Right cardiac atrium (tissue), 5 donors: ENCODE results near the gene CA10. TPM values are rescaled to one million over a fixed set of nuclear protein-coding genes. Genes with fewer than 3 reads are reported as not detected.

ENCODE experiments used
- ATAC-seq, 2 donors: fragments of 200-7000 bp; cut with Tn5 transposase; one replicate each; pipeline versions ENCODE4 v1.8.0 to v1.9.1; 2020; ENCODE audit warnings: moderate library complexity in 2 of 2, mild to moderate bottlenecking in 1 of 2
- DNase-seq, 3 donors: peaks; one replicate each; pipeline ENCODE4 v3.0.0-alpha.2; 2020
- H3K27ac ChIP-seq: one replicate; pipeline ENCODE4 v1.5.1; 2013; ENCODE audit warnings: mild to moderate bottlenecking, low read length, control low read depth, moderate library complexity
- H3K27me3 ChIP-seq: one replicate; pipeline ENCODE4 v1.6.1; 2013; ENCODE audit not compliant: control insufficient read depth, insufficient read depth
- H3K4me1 ChIP-seq: one replicate; pipeline ENCODE4 v1.6.1; 2013; ENCODE audit warnings: low read length; ENCODE audit not compliant: control insufficient read depth, insufficient read depth
- H3K4me3 ChIP-seq: one replicate; pipeline ENCODE4 v1.5.1; 2013; ENCODE audit warnings: low read length, control low read depth
- H3K9me3 ChIP-seq: one replicate; pipeline ENCODE4 v1.6.1; 2013; ENCODE audit warnings: low read length; ENCODE audit not compliant: control insufficient read depth
- WGBS: extraction: QIAGEN DNeasy Blood & Tissue Kit; methylation state at CpG from one replicate; pipeline ENCODE4 v1.1.7; 2013; 5-methylcytosine and 5-hydroxymethylcytosine counted together
- intact Hi-C, 4 donors: fragments of 100-400 bp; cut with DNase I; formaldehyde crosslinking; loops; one replicate each; pipeline versions ENCODE4 v1.11.0 to v1.14.0; 2022 to 2023
- polyA plus RNA-seq: library from polyadenylated mRNA; stranded (reverse); fragments of 200-250 nt; gene quantifications from one replicate; pipeline ENCODE4 v1.2.3, GENCODE V29; 2013
- total RNA-seq, 4 donors: library from RNA; stranded (reverse); fragmentation: NEBNext Ultra II Directional; extraction: Animal tissue kit (Norgen Biotek cat#: 25700); gene quantifications; one replicate each; pipeline ENCODE4 v1.2.1, GENCODE V29; 2021
- donor health status: healthy with polysubstance abuse.
- donor health status: DM: no; HTN: yes; CAD: no.
- donor health status: DM: no; HTN: no; CAD: no.
- donor health status: DM: no; HTN: yes; CAD: no; lungs with severe emphysema.
- donor health status: DM: yes; HTN: yes; CAD: no.

The CA10 gene
- total and polyA plus RNA-seq, 5 donors: 0.05 TPM; not detected in 4

DNA sequence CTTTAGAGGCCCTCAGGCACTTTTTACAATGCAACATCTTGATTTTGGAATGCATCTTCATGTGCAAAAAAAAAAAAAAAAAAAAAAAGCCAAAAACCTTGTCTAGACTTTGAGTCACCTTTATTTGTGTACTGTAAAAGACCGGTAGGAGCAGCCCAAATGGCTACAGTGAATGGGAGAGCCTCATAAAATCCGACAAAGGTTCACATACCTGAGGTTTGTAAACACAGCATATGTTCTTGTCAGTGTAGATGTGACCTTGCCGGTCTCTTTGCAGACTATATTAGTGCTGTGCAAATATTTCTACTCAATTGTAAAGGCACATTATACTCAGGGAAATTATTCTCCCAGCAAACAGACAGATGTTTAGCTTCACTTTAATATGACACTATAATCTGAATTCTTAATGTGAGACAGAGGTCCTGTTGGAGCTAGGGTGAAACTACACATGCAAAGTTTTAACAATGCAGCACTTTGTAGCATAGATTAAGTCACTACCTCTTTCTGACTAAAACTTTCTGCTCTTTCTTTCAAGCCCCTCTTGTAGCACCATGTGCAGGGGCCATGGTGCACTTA lies 211.3 kb downstream of the CA10 start:
- WGBS: 61% methylated on average over 3 of the region's 3 CpGs
- no peak overlapping the region for H3K27ac ChIP-seq
- intact Hi-C loops: no loop called here
- ATAC-seq: no peak
- no peaks in the 10 kb centered on the region for H3K27me3 ChIP-seq
- no peak for DNase-seq
- H3K4me1 ChIP-seq: no peaks in the 10 kb centered on the region
- no peak overlapping the region for H3K4me3 ChIP-seq
- no peaks in the 10 kb centered on the region for H3K9me3 ChIP-seq

DNA sequence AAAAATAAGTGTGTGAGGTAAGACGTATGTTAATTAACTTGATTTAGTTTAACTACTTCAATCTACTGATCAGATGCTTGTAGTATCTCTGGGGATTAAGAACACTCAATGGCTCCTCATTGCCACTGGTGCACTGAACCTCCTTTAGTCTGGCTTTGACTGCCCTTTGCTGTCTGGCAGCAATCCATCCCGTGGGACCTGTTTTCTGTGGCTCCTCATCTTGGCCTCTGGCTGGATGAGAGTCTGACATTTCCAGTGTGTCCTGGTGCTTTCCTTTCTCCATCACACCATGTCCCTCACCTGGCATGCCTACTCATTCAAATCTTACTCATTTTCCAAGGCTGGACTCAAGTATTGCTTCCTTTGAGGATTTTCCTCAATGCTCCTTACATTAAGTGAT lies 212.2 kb downstream of the CA10 start:
- ATAC-seq: no peak
- 75% methylated on average over 2 of the region's 2 CpGs for WGBS
- Histone ChIP-seq H3K4me1 (no peaks in the 10 kb centered on the region), H3K4me3 (no peak overlapping the region), H3K9me3 (no peaks in the 10 kb centered on the region), H3K27me3 (no peaks in the 10 kb centered on the region), H3K27ac (no peak overlapping the region)
- intact Hi-C loops: no loop called here
- DNase-seq: no peak

DNA sequence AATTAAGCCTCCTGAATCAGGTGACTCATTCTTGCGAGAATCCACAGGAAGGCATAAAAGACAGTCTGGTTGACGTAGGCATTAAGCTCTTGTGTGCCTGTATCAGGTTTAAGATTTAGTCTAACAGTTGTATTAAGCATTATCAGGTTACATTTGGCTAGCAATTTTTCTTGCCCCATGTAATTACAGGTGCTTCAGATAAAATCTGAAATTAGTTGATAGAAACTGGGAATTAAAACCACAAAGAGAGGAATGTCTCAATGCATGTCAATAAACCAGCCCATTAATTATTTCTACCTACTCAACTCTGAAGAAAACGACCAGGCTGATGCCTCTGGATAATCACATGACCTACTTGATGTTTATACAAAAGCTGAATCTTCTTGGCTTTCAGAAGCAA lies 217.2 kb downstream of the CA10 start:
- Histone ChIP-seq H3K27ac (no peak overlapping the region), H3K9me3 (no peaks in the 10 kb centered on the region), H3K27me3 (no peaks in the 10 kb centered on the region), H3K4me3 (no peak overlapping the region), H3K4me1 (no peaks in the 10 kb centered on the region)
- ATAC-seq (no peak), DNase-seq (no peak)
- intact Hi-C loops: no loop called here
- WGBS: 59% methylated on average over 3 of the region's 3 CpGs

DNA sequence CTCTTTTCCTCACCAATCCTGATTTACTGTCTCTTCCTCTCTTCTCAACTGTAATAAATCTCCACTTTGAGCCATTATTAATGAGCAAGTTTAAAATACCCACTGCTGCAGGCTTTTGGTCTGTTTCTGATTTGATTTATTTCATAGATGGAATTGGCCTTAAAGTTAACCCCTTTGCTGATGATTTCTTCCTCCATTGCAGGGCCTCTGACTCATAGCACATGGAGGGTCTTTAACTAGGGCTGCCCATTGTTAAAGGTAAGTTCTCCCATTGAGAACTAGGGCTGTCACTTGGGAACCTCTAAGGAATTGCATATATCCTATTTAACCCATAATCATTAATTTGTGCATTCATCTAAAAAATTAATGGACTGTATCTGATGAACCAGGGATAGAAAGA lies 221.2 kb downstream of the CA10 start:
- DNase-seq (no peak), ATAC-seq (no peak)
- Histone ChIP-seq H3K4me1 (no peaks in the 10 kb centered on the region), H3K27ac (no peak overlapping the region), H3K4me3 (no peak overlapping the region), H3K27me3 (no peaks in the 10 kb centered on the region), H3K9me3 (no peaks in the 10 kb centered on the region)
- intact Hi-C loops: no loop called here

DNA sequence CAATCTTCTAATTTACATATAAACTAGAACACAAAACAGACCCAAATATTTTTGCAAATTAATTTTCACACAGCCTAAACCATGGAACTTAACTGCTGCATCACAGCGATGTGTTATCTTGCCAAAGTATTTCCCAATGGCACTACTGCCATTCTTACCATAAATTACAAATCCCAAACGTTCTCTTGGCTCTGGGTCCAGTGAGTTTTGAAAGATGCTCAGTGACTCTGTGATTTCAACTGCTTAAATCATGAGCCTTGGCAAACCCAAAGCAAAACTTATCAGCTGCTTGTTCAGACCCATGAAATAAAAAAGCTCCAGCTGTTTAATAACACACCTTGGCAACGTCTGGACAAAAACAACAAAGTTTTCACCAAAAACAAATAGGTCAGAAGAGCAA lies 223.0 kb downstream of the CA10 start:
- WGBS: 38% methylated on average over 3 of the region's 3 CpGs
- no peak overlapping the region for H3K4me3 ChIP-seq
- DNase-seq: no peak

DNA sequence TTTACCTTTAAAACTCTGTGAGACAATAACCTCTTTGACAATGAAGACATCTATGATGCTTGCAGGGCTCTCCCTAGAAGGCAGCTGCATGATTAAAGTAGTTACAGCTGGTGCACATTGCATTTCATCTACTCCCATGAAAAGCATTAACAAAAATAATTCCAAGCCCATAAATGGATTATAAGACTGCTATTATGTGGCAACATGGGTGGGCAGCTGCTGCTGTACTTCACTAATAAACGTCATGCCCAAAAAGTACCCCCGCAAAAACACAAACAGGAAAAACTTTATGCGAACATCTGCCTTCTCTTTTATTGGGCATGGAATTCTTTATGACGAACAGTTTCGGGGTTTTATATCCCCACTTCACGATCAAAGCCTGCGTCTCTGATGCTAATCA lies 224.9 kb downstream of the CA10 start:
- H3K9me3 ChIP-seq: no peaks in the 10 kb centered on the region
- intact Hi-C loops: no loop called here
- H3K27me3 ChIP-seq: no peaks in the 10 kb centered on the region
- no peak for DNase-seq
- WGBS: 90% methylated on average over 7 of the region's 7 CpGs
- H3K4me1 ChIP-seq: no peaks in the 10 kb centered on the region
- no peak overlapping the region for H3K27ac ChIP-seq
- ATAC-seq: no peak
- no peak overlapping the region for H3K4me3 ChIP-seq

More for the DNA sequence above, 223.0 kb downstream of the CA10 start:
- ATAC-seq: peak in 1 of 2 donors; percentile 45
- H3K27ac ChIP-seq: no peak overlapping the region
- intact Hi-C loops: no loop called here
- no peaks in the 10 kb centered on the region for H3K9me3 ChIP-seq
- H3K27me3 ChIP-seq: no peaks in the 10 kb centered on the region
- no peaks in the 10 kb centered on the region for H3K4me1 ChIP-seq

DNA sequence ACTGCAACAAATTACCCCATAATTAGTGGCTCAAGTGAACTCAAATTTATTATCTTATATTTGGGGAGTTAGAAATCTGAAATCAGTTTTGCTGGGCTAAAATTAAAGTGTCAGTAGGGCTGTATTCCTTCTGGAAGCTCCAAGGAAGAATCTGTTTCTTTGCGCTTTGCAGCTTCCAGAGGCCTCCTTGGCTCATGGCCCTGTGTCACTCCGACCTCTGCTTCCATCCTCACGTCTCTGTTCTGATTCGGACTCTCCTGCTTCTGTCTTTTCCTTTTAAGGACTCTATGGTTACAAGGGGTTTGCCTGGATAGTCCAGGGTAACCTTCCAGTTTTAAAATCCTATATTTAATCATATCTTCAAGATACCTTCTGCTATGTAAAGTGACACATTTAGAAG lies 232.1 kb downstream of the CA10 start:
- intact Hi-C loops: no loop called here

DNA sequence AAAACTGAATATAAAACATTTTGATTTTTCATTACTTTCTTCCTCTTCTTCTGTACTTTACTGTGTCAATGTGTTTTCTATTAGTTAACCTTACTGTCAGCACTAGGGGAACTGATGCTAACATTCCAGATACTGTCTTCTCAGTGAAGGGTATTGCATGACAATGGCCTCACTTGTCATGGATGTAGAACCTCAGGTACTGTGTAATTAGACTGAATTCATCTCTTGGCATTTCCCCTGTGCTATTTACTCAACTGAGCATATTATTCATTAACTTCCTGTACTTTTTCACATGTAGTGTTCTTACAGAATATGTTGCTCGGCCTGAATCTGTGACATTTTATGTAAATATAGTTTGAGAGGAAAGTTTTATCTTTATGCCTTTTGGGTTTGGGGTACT lies 237.0 kb downstream of the CA10 start:
- Histone ChIP-seq H3K27ac (no peak overlapping the region), H3K4me1 (no peaks in the 10 kb centered on the region), H3K4me3 (no peak overlapping the region), H3K9me3 (no peaks in the 10 kb centered on the region), H3K27me3 (no peaks in the 10 kb centered on the region)
- WGBS: 59% methylated on average over 1 of the region's 1 CpG
- ATAC-seq (no peak), DNase-seq (no peak)
- intact Hi-C loops: no loop called here

More for the DNA sequence above, 232.1 kb downstream of the CA10 start:
- 42% methylated on average over 4 of the region's 4 CpGs for WGBS
- DNase-seq (no peak), ATAC-seq (no peak)
- Histone ChIP-seq H3K27ac (no peak overlapping the region), H3K4me3 (no peak overlapping the region), H3K27me3 (no peaks in the 10 kb centered on the region), H3K9me3 (no peaks in the 10 kb centered on the region), H3K4me1 (no peaks in the 10 kb centered on the region)

DNA sequence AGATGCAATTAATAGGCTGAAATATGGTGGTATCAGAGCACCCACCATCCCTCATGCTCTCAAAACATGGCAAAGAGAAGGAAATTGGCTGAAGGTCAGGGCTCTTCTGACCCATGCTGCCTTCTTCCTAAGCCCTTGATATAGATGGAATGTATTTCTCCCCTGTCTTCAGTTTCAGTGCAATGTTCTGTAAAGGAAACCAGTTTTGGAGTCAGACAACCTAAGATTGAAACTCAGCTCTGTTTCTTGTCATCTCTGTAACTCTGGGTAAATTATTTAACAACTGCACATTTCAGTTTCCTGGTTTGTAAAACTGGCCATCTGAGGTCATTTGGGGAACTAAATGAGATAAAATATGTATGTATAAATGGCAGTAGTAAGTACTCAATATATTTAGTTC lies 243.9 kb downstream of the CA10 start:
- intact Hi-C loops: no loop called here
- DNase-seq (no peak), ATAC-seq (no peak)

DNA sequence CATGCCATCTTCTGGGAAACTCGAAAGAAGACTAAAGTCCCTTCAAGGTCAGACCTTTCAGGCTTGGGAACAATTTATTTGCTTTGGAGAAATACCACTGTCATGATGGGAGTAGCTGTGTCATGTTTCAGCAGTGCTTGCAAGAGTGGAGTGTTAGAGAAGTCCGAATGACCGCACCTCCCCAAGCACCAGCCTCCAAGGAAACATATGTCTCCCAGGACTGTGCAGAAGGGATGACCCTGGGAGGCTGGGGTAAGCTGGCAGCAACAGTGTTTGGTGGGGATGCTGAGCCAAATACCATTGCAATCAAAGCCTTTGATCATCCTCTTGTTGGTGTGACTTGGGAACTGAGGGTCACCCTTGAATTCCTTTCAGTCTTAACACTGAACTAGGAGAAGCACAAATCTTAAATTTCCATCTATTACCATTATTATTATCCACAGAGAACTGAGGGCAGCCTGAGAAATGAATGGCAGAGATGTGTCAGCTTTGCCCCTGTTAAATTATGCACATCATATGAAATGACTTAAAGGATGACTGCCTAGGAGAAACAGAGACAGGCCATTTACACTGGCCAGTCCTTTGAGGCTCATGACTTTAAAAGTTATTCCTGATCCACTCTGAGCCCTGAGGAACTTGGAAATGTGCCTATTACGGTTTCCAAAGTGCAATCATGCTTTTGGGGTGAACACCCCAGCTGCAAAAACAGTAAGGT lies 244.9 kb downstream of the CA10 start:
- no peaks in the 10 kb centered on the region for H3K4me1 ChIP-seq
- no peak overlapping the region for H3K27ac ChIP-seq
- no peak overlapping the region for H3K4me3 ChIP-seq
- ATAC-seq (no peak), DNase-seq (no peak)
- no peaks in the 10 kb centered on the region for H3K9me3 ChIP-seq
- 58% methylated on average over 4 of the region's 4 CpGs for WGBS
- intact Hi-C loops: no loop called here
- no peaks in the 10 kb centered on the region for H3K27me3 ChIP-seq

More for the DNA sequence above, 243.9 kb downstream of the CA10 start:
- no peaks in the 10 kb centered on the region for H3K9me3 ChIP-seq
- no peaks in the 10 kb centered on the region for H3K4me1 ChIP-seq
- no peaks in the 10 kb centered on the region for H3K27me3 ChIP-seq
- H3K4me3 ChIP-seq: no peak overlapping the region
- no peak overlapping the region for H3K27ac ChIP-seq

DNA sequence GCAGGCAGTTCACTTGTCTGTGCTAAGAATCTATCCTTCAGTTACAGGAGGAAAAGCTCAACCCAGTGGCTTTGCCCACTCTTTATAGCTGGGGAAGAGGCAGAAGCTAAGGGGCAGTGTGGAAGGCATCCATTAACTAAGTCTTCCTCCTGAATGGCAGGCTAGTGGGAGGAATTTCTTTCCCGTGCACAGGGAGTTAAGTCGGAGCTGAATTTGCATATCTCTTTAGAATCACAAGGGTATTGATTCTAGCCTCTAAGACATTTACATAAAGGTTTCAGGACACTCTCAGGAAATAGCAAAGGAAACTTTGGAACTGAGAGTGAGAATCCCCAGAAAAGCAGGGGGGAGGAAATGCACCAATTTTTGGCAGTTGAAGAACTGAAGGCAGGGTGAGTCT lies 245.6 kb downstream of the CA10 start:
- Histone ChIP-seq H3K9me3 (no peaks in the 10 kb centered on the region), H3K27me3 (no peaks in the 10 kb centered on the region), H3K4me1 (no peaks in the 10 kb centered on the region), H3K4me3 (no peak overlapping the region), H3K27ac (no peak overlapping the region)
- WGBS: 14% methylated on average over 2 of the region's 2 CpGs
- ATAC-seq (no peak), DNase-seq (no peak)
- intact Hi-C loops: no loop called here

DNA sequence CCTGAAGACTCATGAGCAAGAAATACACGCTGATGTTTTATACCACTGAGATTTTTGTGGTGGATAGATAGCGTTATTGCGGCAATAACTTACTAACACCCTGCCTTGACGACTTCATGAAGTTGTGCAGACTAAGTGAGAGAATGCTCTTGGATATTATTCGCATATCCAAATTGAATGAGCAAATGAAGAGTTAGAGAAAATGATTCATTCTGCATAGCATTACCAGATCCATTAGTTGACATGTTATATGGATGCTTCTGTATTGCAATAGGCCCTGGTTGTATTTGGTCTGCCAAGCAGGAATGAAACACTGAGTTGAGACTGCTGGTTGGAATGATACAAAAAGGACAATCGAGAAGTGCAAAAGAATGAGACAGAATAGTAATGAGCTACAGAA lies 247.3 kb downstream of the CA10 start:
- no peaks in the 10 kb centered on the region for H3K9me3 ChIP-seq
- H3K4me3 ChIP-seq: no peak overlapping the region
- DNase-seq (no peak), ATAC-seq (no peak)
- no peak overlapping the region for H3K27ac ChIP-seq
- no peaks in the 10 kb centered on the region for H3K27me3 ChIP-seq
- no peaks in the 10 kb centered on the region for H3K4me1 ChIP-seq
- intact Hi-C loops: no loop called here
- 91% methylated on average over 6 of the region's 6 CpGs for WGBS
